H9 (cell line): ENCODE results near the gene MYCN. TPM values are rescaled to one million over a fixed set of nuclear protein-coding genes. Genes with fewer than 3 reads are reported as not detected.
A peak's percentile ranks its signal among the peaks of the same experiment; 100 is the strongest.

Source experiments
- DNase-seq: peaks from one replicate; pipeline ENCODE4 v3.0.0-alpha.2; 2017
- H2AFZ ChIP-seq: one replicate; pipeline ENCODE4 v1.6.1; 2013; ENCODE audit warnings: mild to moderate bottlenecking, low read length, control low read depth, moderate library complexity
- H2AK5ac ChIP-seq: 2 replicates; pipeline ENCODE4 v1.6.1; 2013; ENCODE audit warnings: low read length, control low read depth, mixed read lengths; ENCODE audit not compliant: insufficient read length
- H2BK120ac ChIP-seq: one replicate; pipeline ENCODE4 v1.6.1; 2013; ENCODE audit warnings: low read depth, mild to moderate bottlenecking, low read length, control low read depth, inconsistent platforms; ENCODE audit not compliant: poor library complexity, severe bottlenecking
- H2BK12ac ChIP-seq: 2 replicates; pipeline ENCODE4 v1.6.1; 2013; ENCODE audit warnings: low read length, control low read depth, mixed read lengths, low read depth; ENCODE audit not compliant: insufficient read length
- H2BK15ac ChIP-seq: 2 replicates; pipeline ENCODE4 v1.6.1; 2013; ENCODE audit warnings: low read depth, low read length, control low read depth
- H2BK20ac ChIP-seq: one replicate; pipeline ENCODE4 v1.6.1; 2013; ENCODE audit warnings: low read depth, mild to moderate bottlenecking, low read length, control low read depth, inconsistent platforms; ENCODE audit not compliant: poor library complexity, severe bottlenecking
- H2BK5ac ChIP-seq: 2 replicates; pipeline ENCODE4 v1.6.1; 2013; ENCODE audit warnings: low read length, control low read depth, mixed read lengths; ENCODE audit not compliant: insufficient read length
- H3K14ac ChIP-seq: 2 replicates; pipeline ENCODE4 v1.6.1; 2013; ENCODE audit warnings: low read length, control low read depth; ENCODE audit not compliant: insufficient read depth
- H3K18ac ChIP-seq: 2 replicates; pipeline ENCODE4 v1.6.1; 2013; ENCODE audit warnings: low read depth, mild to moderate bottlenecking, mixed read lengths, low read length, control low read depth; ENCODE audit not compliant: insufficient read length
- H3K23ac ChIP-seq: 2 replicates; pipeline ENCODE4 v1.6.1; 2013; ENCODE audit warnings: low read length, control low read depth, mixed read lengths, low read depth; ENCODE audit not compliant: insufficient read length
- H3K23me2 ChIP-seq: 2 replicates; pipeline ENCODE4 v1.6.1; 2013; ENCODE audit warnings: low read depth, mild to moderate bottlenecking, mixed read lengths, low read length, control low read depth; ENCODE audit not compliant: insufficient read length, poor library complexity, severe bottlenecking
- H3K27ac ChIP-seq: 2 replicates; pipeline ENCODE4 v1.5.1; 2013; ENCODE audit warnings: low read length, control low read depth, mixed read lengths, low read depth; ENCODE audit not compliant: insufficient read length
- H3K27me3 ChIP-seq: 2 replicates; pipeline ENCODE4 v1.6.1; 2013; ENCODE audit warnings: low read length, control low read depth, inconsistent platforms; ENCODE audit not compliant: insufficient read depth
- H3K4ac ChIP-seq: 2 replicates; pipeline ENCODE4 v1.6.1; 2013; ENCODE audit warnings: low read depth, mild to moderate bottlenecking, control low read depth, inconsistent platforms, low read length, moderate library complexity
- H3K4me1 ChIP-seq: 2 replicates; pipeline ENCODE4 v1.6.1; 2013; ENCODE audit warnings: low read length, control low read depth, inconsistent platforms; ENCODE audit not compliant: insufficient read depth
- H3K4me2 ChIP-seq: 2 replicates; pipeline ENCODE4 v1.6.1; 2013; ENCODE audit warnings: low read length, control low read depth, mixed read lengths; ENCODE audit not compliant: insufficient read length, insufficient read depth
- H3K56ac ChIP-seq: 2 replicates; pipeline ENCODE4 v1.6.1; 2013; ENCODE audit warnings: low read depth, mild to moderate bottlenecking, mixed read lengths, low read length, control low read depth; ENCODE audit not compliant: insufficient read length
- H3K79me1 ChIP-seq: 2 replicates; pipeline ENCODE4 v1.6.1; 2013; ENCODE audit warnings: low read depth, mild to moderate bottlenecking, moderate library complexity, low read length, control low read depth, inconsistent platforms; ENCODE audit not compliant: insufficient read depth, poor library complexity, severe bottlenecking
- H3K79me2 ChIP-seq: 2 replicates; pipeline ENCODE4 v1.6.1; 2013; ENCODE audit warnings: low read length, control low read depth, inconsistent platforms; ENCODE audit not compliant: insufficient read depth
- H3K9ac ChIP-seq: 2 replicates; pipeline ENCODE4 v1.6.1; 2013; ENCODE audit warnings: low read length, control low read depth, mixed read lengths; ENCODE audit not compliant: insufficient read length; ENCODE audit errors: extremely low read depth
- H3K9me3 ChIP-seq: one replicate; pipeline ENCODE4 v1.6.1; 2013; ENCODE audit warnings: low read depth, low read length, inconsistent platforms; ENCODE audit not compliant: control insufficient read depth
- H3T11ph ChIP-seq: one replicate; pipeline ENCODE4 v1.6.1; 2013; ENCODE audit warnings: mild to moderate bottlenecking, low read length, control low read depth, inconsistent platforms
- H4K20me1 ChIP-seq: one replicate; pipeline ENCODE4 v1.6.1; 2013; ENCODE audit not compliant: control insufficient read depth, insufficient read length, insufficient read depth
- H4K5ac ChIP-seq: 2 replicates; pipeline ENCODE4 v1.6.1; 2013; ENCODE audit warnings: low read depth, mild to moderate bottlenecking, mixed read lengths, low read length, control low read depth; ENCODE audit not compliant: insufficient read length
- H4K8ac ChIP-seq: replicated peaks from 2 replicates; pipeline ENCODE4 v1.6.1; 2013; ENCODE audit warnings: low read length, control low read depth, mixed read lengths, low read depth; ENCODE audit not compliant: insufficient read length
- H4K91ac ChIP-seq: 2 replicates; pipeline ENCODE4 v1.6.1; 2013; ENCODE audit warnings: low read depth, mild to moderate bottlenecking, moderate library complexity, mixed read lengths, low read length, control low read depth; ENCODE audit not compliant: insufficient read length
- H3K27ac Mint-ChIP-seq, 3 experiments: 2 replicates in 2 of 3; 3 replicates in 1 of 3; pipeline ENCODE4 v1.8.0; 2020 to 2021; ENCODE audit warnings: mixed read lengths in 3 of 3, mild to moderate bottlenecking in 1 of 3, moderate library complexity in 1 of 3
- H3K27me3 Mint-ChIP-seq: 2 replicates; pipeline ENCODE4 v1.8.0; 2021; ENCODE audit warnings: low read depth, mild to moderate bottlenecking, moderate library complexity, mixed read lengths
- H3K36me3 Mint-ChIP-seq, 3 experiments: 2 replicates in 2 of 3; 3 replicates in 1 of 3; pipeline ENCODE4 v1.8.0; 2020 to 2021; ENCODE audit warnings: low read depth in 3 of 3, mixed read lengths in 3 of 3; ENCODE audit not compliant: insufficient read depth in 1 of 3
- H3K4me1 Mint-ChIP-seq, 2 experiments: 2 replicates each; pipeline ENCODE4 v1.8.0; 2020; ENCODE audit warnings: mixed read lengths in 2 of 2
- H3K4me3 Mint-ChIP-seq, 2 experiments: 2 replicates in 1 of 2; 3 replicates in 1 of 2; pipeline ENCODE4 v1.8.0; 2020 to 2021; ENCODE audit warnings: mild to moderate bottlenecking in 2 of 2, mixed read lengths in 2 of 2, moderate library complexity in 1 of 2
- H3K9me3 Mint-ChIP-seq, 2 experiments: 2 replicates in 1 of 2; 3 replicates in 1 of 2; pipeline ENCODE4 v1.8.0; 2020; ENCODE audit warnings: mild to moderate bottlenecking in 2 of 2, mixed read lengths in 2 of 2, moderate library complexity in 1 of 2
- WGBS: extraction: QIAGEN DNeasy Blood & Tissue Kit; methylation state at CpG from one replicate; pipeline ENCODE4 v1.1.7; 2013; ENCODE audit warnings: missing lambda C conversion rate, low lambda C conversion rate, mixed read lengths; ENCODE audit not compliant: insufficient read length; ENCODE audit errors: extremely low coverage; 5-methylcytosine and 5-hydroxymethylcytosine counted together
- total RNA-seq: library from RNA; stranded (reverse); gene quantifications from 2 replicates; pipeline ENCODE4 v1.2.1, GENCODE V29; 2021
- TF ChIP-seq, protein P1 (sequence below): fragments of 200-600 bp; sonication (generic); conservative IDR thresholded peaks from 3 replicates; pipeline ENCODE4 v1.8.0; 2021; ENCODE audit warnings: antibody characterized with exemption, mild to moderate bottlenecking

The MYCN gene
- total RNA-seq, 1 experiment from 2014 or later = 100.0 TPM

DNA sequence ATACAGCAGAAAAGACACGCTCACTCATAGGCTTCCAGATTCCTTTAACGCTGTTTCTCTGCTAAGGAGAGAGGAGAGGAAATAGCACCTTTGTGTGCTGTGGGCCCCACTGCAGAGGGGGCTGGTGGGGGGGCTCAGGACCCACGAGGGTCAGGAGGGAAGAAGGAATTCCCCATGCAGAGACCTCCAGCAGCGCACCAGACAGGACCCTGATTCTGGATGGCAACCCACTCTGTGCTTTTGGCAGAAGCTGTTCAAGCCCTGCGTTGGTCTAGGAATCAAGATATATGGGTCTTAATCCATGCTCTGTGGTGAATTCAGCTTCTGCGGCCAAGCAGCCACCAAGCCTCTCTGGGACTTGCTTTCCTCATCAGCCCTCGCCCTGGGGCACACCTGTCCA lies 31.0 kb downstream of the MYCN start:
- no peaks in the 10 kb centered on the region for H3K27me3 ChIP-seq
- no peak overlapping the region for H2BK120ac ChIP-seq
- Mint-ChIP-seq H3K9me3 (no peaks in the 10 kb centered on the region), H3K36me3 (no peaks in the 10 kb centered on the region; a peak in 1 of 7 replicates), H3K27me3 (peaks cover 2% of the 10 kb centered on the region; the same call in 1 of the 2 replicates), H3K27ac (peak overlapping the region in 1 of 3 experiments; percentile 13; a peak in 1 of 7 replicates), H3K4me1 (peaks cover 49 to 61% of the 10 kb centered on the region in 2 experiments), H3K4me3 (no peak overlapping the region)
- no peak overlapping the region for H3K4me2 ChIP-seq
- H3K23ac ChIP-seq = no peak overlapping the region
- H2AK5ac ChIP-seq = no peak overlapping the region
- no peak overlapping the region for H4K8ac ChIP-seq
- DNase-seq = no peak
- H4K20me1 ChIP-seq = no peaks in the 10 kb centered on the region
- no peak overlapping the region for H4K5ac ChIP-seq
- H3K4ac ChIP-seq = no peak overlapping the region
- H3K56ac ChIP-seq = no peak overlapping the region
- no peak overlapping the region for H2BK15ac ChIP-seq
- no peaks in the 10 kb centered on the region for H3K79me1 ChIP-seq
- no peak overlapping the region for H3K9ac ChIP-seq
- no peaks in the 10 kb centered on the region for H3K9me3 ChIP-seq
- peaks cover 3% of the 10 kb centered on the region for H3K23me2 ChIP-seq
- H2BK20ac ChIP-seq = no peak overlapping the region
- no peak overlapping the region for H3K18ac ChIP-seq
- H3T11ph ChIP-seq = no peak overlapping the region
- no peak overlapping the region for H2BK5ac ChIP-seq
- WGBS = no CpG with 5 or more reads among the region's 7 CpGs
- H3K4me1 ChIP-seq = peaks cover 5% of the 10 kb centered on the region; the same call in 1 of the 2 replicates
- no peak overlapping the region for H3K27ac ChIP-seq
- no peak overlapping the region for H4K91ac ChIP-seq
- TF ChIP-seq, protein P1, sequence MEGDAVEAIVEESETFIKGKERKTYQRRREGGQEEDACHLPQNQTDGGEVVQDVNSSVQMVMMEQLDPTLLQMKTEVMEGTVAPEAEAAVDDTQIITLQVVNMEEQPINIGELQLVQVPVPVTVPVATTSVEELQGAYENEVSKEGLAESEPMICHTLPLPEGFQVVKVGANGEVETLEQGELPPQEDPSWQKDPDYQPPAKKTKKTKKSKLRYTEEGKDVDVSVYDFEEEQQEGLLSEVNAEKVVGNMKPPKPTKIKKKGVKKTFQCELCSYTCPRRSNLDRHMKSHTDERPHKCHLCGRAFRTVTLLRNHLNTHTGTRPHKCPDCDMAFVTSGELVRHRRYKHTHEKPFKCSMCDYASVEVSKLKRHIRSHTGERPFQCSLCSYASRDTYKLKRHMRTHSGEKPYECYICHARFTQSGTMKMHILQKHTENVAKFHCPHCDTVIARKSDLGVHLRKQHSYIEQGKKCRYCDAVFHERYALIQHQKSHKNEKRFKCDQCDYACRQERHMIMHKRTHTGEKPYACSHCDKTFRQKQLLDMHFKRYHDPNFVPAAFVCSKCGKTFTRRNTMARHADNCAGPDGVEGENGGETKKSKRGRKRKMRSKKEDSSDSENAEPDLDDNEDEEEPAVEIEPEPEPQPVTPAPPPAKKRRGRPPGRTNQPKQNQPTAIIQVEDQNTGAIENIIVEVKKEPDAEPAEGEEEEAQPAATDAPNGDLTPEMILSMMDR = no peak
- no peaks in the 10 kb centered on the region for H3K79me2 ChIP-seq
- 0 out of 2 replicates have a peak overlapping the region, but pooled peaks have one; percentile 4 for H3K14ac ChIP-seq
- H2AFZ ChIP-seq = no peak overlapping the region
- no peak overlapping the region for H2BK12ac ChIP-seq
